CD4-positive, alpha-beta memory T cell (primary cell): ENCODE results near the gene GKAP1. TPM values are rescaled to one million over a fixed set of nuclear protein-coding genes. Genes with fewer than 3 reads are reported as not detected.

Experiments used
- CTCF ChIA-PET: fragments of 350-600 bp; sonication (Branson Sonifier 250); formaldehyde crosslinking; loops from one replicate; lab custom pipeline; 2021; ENCODE audit warnings: inconsistent platforms; ENCODE audit not compliant: partially characterized antibody; lab: Charles Lee
- POLR2A ChIA-PET: fragments of 350-600 bp; sonication (Branson Sonifier 250); formaldehyde crosslinking; loops from one replicate; lab custom pipeline; 2021; ENCODE audit not compliant: partially characterized antibody; lab: Charles Lee
- DNase-seq, 5 donors: peaks; one replicate each; pipeline versions ENCODE4 v3.0.0 to v3.0.0-alpha.2; 2020 to 2022; ENCODE audit warnings: mixed read lengths in 1 of 5
- H3K27ac ChIP-seq: one replicate; pipeline ENCODE4 v1.7.0; 2013; ENCODE audit warnings: low read depth, low read length
- H3K27me3 ChIP-seq: 2 replicates; pipeline ENCODE4 v1.7.0; 2013; ENCODE audit warnings: mild to moderate bottlenecking, low read length, moderate library complexity; ENCODE audit not compliant: insufficient read depth
- H3K36me3 ChIP-seq: 2 replicates; pipeline ENCODE4 v1.7.0; 2013; ENCODE audit warnings: mild to moderate bottlenecking, low read length, moderate library complexity; ENCODE audit not compliant: insufficient read depth
- H3K4me1 ChIP-seq: 2 replicates; pipeline ENCODE4 v1.7.0; 2013; ENCODE audit warnings: mild to moderate bottlenecking, low read length, moderate library complexity; ENCODE audit not compliant: insufficient read depth
- H3K4me3 ChIP-seq, 2 donors: one replicate each; pipeline ENCODE4 v1.7.0; 2013; ENCODE audit warnings: low read length in 2 of 2, mild to moderate bottlenecking in 1 of 2
- H3K9me3 ChIP-seq, 2 donors: one replicate each; pipeline ENCODE4 v1.7.0; 2013; ENCODE audit warnings: low read length in 2 of 2, control low read depth in 1 of 2; ENCODE audit not compliant: control insufficient read depth in 1 of 2
- H3K27ac Mint-ChIP-seq, 7 donors: one replicate each; pipeline ENCODE4 v1.8.0; 2020 to 2021; ENCODE audit warnings: mixed read lengths in 7 of 7, mild to moderate bottlenecking in 6 of 7, inconsistent platforms in 3 of 7, moderate library complexity in 3 of 7
- H3K27me3 Mint-ChIP-seq, 2 donors: one replicate each; pipeline ENCODE4 v1.8.0; 2020 to 2021; ENCODE audit warnings: mixed read lengths in 2 of 2
- H3K36me3 Mint-ChIP-seq, 2 donors: one replicate each; pipeline ENCODE4 v1.8.0; 2020 to 2021; ENCODE audit warnings: mixed read lengths in 2 of 2, inconsistent platforms in 1 of 2, mild to moderate bottlenecking in 1 of 2
- H3K4me1 Mint-ChIP-seq, 4 donors: one replicate each; pipeline ENCODE4 v1.8.0; 2020 to 2021; ENCODE audit warnings: mixed read lengths in 4 of 4, mild to moderate bottlenecking in 1 of 4
- H3K4me3 Mint-ChIP-seq, 8 donors: one replicate each; pipeline ENCODE4 v1.8.0; 2020 to 2021; ENCODE audit warnings: mixed read lengths in 8 of 8, mild to moderate bottlenecking in 7 of 8, moderate library complexity in 6 of 8, inconsistent platforms in 3 of 8
- H3K9me3 Mint-ChIP-seq, 8 donors: one replicate each; pipeline ENCODE4 v1.8.0; 2020 to 2021; ENCODE audit warnings: mixed read lengths in 8 of 8, mild to moderate bottlenecking in 5 of 8, inconsistent platforms in 3 of 8, moderate library complexity in 1 of 8
- intact Hi-C: fragments of 100-400 bp; cut with micrococcal nuclease; formaldehyde crosslinking; loops from one replicate; pipeline ENCODE4 v1.15.1; 2023
- polyA plus RNA-seq, 2 donors: library from polyadenylated mRNA; unstranded; fragments of 300-500 nt; fragmentation: Illumina TruSeq; gene quantifications; one replicate each; pipeline ENCODE4 v1.2.3, GENCODE V29; 2021
- total RNA-seq, 2 experiments: library from RNA; stranded (reverse); gene quantifications; one replicate each; pipeline ENCODE4 v1.2.3, GENCODE V29; 2021

The GKAP1 gene
- total and polyA plus RNA-seq, 4 experiments from 2014 or later, result 3.3 to 13.1 (median 9.0) TPM

GRCh38 chr9:83701769-83702168 is 115.8 kb downstream of the GKAP1 start:
- ChIA-PET POLR2A (no interaction called here), CTCF (interaction anchor here (2.7 kb wide), 1 partner anchor 81 kb away, joined by 8 read pairs; no protein-coding TSS in a partner anchor)
- Histone ChIP-seq H3K4me1 (peaks cover 88% of the 10 kb centered on the region), H3K27me3 (no peaks in the 10 kb centered on the region), H3K9me3 (no peaks in the 10 kb centered on the region), H3K4me3 (no peak overlapping the region), H3K27ac (no peak overlapping the region), H3K36me3 (no peaks in the 10 kb centered on the region)
- peak overlapping the region in 7 of 8 donors; percentile 1 to 51 (median 24) for H3K4me3 Mint-ChIP-seq
- intact Hi-C loops, result no loop called here
- no peaks in the 10 kb centered on the region for H3K9me3 Mint-ChIP-seq
- H3K27ac Mint-ChIP-seq, result peak overlapping the region in 4 of 7 donors; percentile 0 to 44 (median 5)
- peaks cover 5 to 16% of the 10 kb centered on the region in 2 donors for H3K36me3 Mint-ChIP-seq
- DNase-seq, result no peak
- peaks cover 54 to 83% (median 71%) of the 10 kb centered on the region in 4 donors for H3K4me1 Mint-ChIP-seq
- H3K27me3 Mint-ChIP-seq, result no peaks in the 10 kb centered on the region

GRCh38 chr9:83701286-83701685 is 116.3 kb downstream of the GKAP1 start:
- Histone ChIP-seq H3K4me1 (peaks cover 89% of the 10 kb centered on the region), H3K4me3 (no peak overlapping the region), H3K9me3 (no peaks in the 10 kb centered on the region), H3K27ac (no peak overlapping the region), H3K36me3 (no peaks in the 10 kb centered on the region), H3K27me3 (no peaks in the 10 kb centered on the region)
- peak overlapping the region in 4 of 8 donors; percentile 1 to 51 (median 42) for H3K4me3 Mint-ChIP-seq
- H3K27ac Mint-ChIP-seq, result no peak overlapping the region
- H3K9me3 Mint-ChIP-seq, result no peaks in the 10 kb centered on the region
- peaks cover 5 to 13% of the 10 kb centered on the region in 2 donors for H3K36me3 Mint-ChIP-seq
- DNase-seq, result no peak
- H3K27me3 Mint-ChIP-seq, result no peaks in the 10 kb centered on the region
- POLR2A ChIA-PET, result no interaction called here
- CTCF ChIA-PET, result interaction anchor here (2.7 kb wide), 1 partner anchor 80 kb away, joined by 8 read pairs; no protein-coding TSS in a partner anchor
- H3K4me1 Mint-ChIP-seq, result peaks cover 52 to 83% (median 69%) of the 10 kb centered on the region in 4 donors
- intact Hi-C loops, result no loop called here

- no peak overlapping the region for H3K4me3 ChIP-seq
- ChIA-PET CTCF (interaction anchor here (1.7 to 2.7 kb wide), 2 partner anchors 8 to 79 kb away, joined by 4 to 8 read pairs; partner anchors contain the start of gene UBQLN1), POLR2A (interaction anchor here (1.0 to 2.1 kb wide), 2 partner anchors 9 to 13 kb away, joined by 3 to 13 read pairs; partner anchors contain the start of gene UBQLN1)
- peaks cover 88% of the 10 kb centered on the region for H3K4me1 ChIP-seq
- Mint-ChIP-seq H3K4me3 (peak overlapping the region in 6 of 8 donors; percentile 15 to 71 (median 43)), H3K27ac (peak overlapping the region in 3 of 7 donors; percentile 1 to 40 (median 30)), H3K27me3 (no peaks in the 10 kb centered on the region), H3K9me3 (no peaks in the 10 kb centered on the region), H3K36me3 (peaks cover 0 to 8% of the 10 kb centered on the region in 2 donors), H3K4me1 (peaks cover 44 to 79% (median 63%) of the 10 kb centered on the region in 4 donors)
- no peak for DNase-seq
- no peak overlapping the region for H3K27ac ChIP-seq
- intact Hi-C loops, result no loop called here
- H3K9me3 ChIP-seq, result no peaks in the 10 kb centered on the region
- no peaks in the 10 kb centered on the region for H3K36me3 ChIP-seq
- no peaks in the 10 kb centered on the region for H3K27me3 ChIP-seq
Measured at GRCh38 chr9:83699615-83700014, 118.0 kb downstream of the GKAP1 start.

DNA sequence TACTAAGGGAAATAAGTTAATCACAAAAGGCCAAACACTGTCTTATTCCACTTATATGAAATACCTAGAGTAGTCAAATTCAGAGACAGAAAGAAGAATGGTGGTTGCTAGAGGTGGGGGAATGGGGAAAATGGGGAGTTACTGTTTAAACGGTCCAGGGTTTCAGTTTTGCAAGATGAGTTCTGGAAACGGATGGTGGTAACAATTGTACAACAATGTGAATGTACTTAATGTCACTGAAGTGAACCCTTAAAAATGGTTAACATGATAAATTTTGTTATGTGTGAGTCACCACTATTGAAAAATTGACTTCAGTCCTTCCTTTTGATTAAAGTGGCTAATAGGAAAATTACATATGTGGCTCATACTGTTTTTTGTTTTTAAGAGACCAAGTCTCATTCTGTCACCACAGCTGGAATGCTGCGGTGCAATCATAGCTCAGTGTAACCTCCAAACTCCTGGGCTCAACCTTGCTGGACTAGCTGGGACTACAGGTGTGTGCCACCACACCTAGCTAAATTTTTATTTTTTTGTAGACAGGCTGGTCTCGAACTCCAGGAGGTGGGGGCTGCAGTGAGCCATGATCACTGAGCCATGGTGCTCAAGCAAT is 118.5 kb downstream of the GKAP1 start:
- Histone ChIP-seq H3K27ac (no peak overlapping the region), H3K4me1 (peaks cover 88% of the 10 kb centered on the region), H3K4me3 (no peak overlapping the region), H3K27me3 (no peaks in the 10 kb centered on the region), H3K9me3 (no peaks in the 10 kb centered on the region), H3K36me3 (no peaks in the 10 kb centered on the region)
- Mint-ChIP-seq H3K36me3 (peaks cover 0 to 8% of the 10 kb centered on the region in 2 donors), H3K4me3 (peak overlapping the region in 7 of 8 donors; percentile 15 to 71 (median 46)), H3K9me3 (no peaks in the 10 kb centered on the region), H3K27me3 (no peaks in the 10 kb centered on the region), H3K4me1 (peaks cover 46 to 83% (median 63%) of the 10 kb centered on the region in 4 donors), H3K27ac (peak overlapping the region in 4 of 7 donors; percentile 1 to 55 (median 30))
- ChIA-PET POLR2A (interaction anchor here (1.0 to 2.1 kb wide), 2 partner anchors 9 to 12 kb away, joined by 3 to 13 read pairs; partner anchors contain the start of gene UBQLN1), CTCF (interaction anchor here (0.7 to 1.7 kb wide), 2 partner anchors 9 to 220 kb away, joined by 3 to 4 read pairs; partner anchors contain the start of gene UBQLN1)
- intact Hi-C loops, result no loop called here
- no peak for DNase-seq

DNA sequence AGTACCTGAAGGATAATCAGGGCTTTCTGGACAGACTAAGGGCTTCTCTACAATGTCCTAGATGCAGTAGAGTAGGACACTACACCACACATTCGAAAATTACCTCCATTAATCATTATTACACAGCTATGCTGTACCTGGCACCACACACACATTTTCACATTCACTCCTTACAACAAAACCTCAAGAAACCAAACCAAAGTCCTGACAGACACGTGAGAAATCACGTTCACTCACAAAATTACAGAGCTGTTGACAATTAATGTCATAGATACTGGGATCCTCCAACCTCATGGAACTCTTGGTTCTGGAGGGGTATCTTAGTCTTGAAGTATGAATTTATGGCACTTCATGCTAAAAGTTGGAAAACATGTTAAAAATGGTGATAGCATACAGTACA is 126.1 kb downstream of the GKAP1 start:
- H3K4me1 ChIP-seq, result peaks cover 94% of the 10 kb centered on the region

More for the DNA sequence above, 126.1 kb downstream of the GKAP1 start:
- Histone ChIP-seq H3K27ac (no peak overlapping the region), H3K9me3 (no peaks in the 10 kb centered on the region), H3K4me3 (no peak overlapping the region), H3K27me3 (no peaks in the 10 kb centered on the region), H3K36me3 (no peaks in the 10 kb centered on the region)
- Mint-ChIP-seq H3K4me1 (peaks cover 60 to 89% (median 75%) of the 10 kb centered on the region in 4 donors), H3K4me3 (peak overlapping the region in 6 of 8 donors; percentile 3 to 63 (median 20)), H3K27me3 (no peaks in the 10 kb centered on the region), H3K36me3 (peaks cover 0 to 2% of the 10 kb centered on the region in 2 donors), H3K9me3 (no peaks in the 10 kb centered on the region), H3K27ac (peak overlapping the region in 4 of 7 donors; percentile 22 to 85 (median 44))
- POLR2A ChIA-PET, result interaction anchor here (1.0 to 1.2 kb wide), 2 partner anchors 13 to 15 kb away, joined by 3 to 4 read pairs; no protein-coding TSS in a partner anchor
- DNase-seq, result no peak
- CTCF ChIA-PET, result interaction anchor here (1.0 kb wide), 1 partner anchor 624 kb away, joined by 3 read pairs; no protein-coding TSS in a partner anchor
- intact Hi-C loops, result no loop called here

Other genes with a start within 250 kb of the GKAP1 start
- 10 to 100 TPM; 10.1 to 10.2 TPM for gene IDNK, start 194.6 kb downstream of the GKAP1 start, total RNA-seq
- 10 to 100 TPM; 18.8 to 24.9 TPM for gene IDNK, start 194.6 kb downstream of the GKAP1 start, polyA plus RNA-seq
- gene UBQLN1, start 109.8 kb downstream of the GKAP1 start, total RNA-seq, result 100 to 1,000 TPM; 106 to 122 TPM
- gene UBQLN1, start 109.8 kb downstream of the GKAP1 start, polyA plus RNA-seq, result 10 to 100 TPM; 66.8 to 80.6 TPM
- gene KIF27, start 103.7 kb upstream of the GKAP1 start, total RNA-seq, result 1 to 10 TPM; 4.7 to 5.2 TPM
- gene KIF27, start 103.7 kb upstream of the GKAP1 start, polyA plus RNA-seq, result 1 to 10 TPM; 1.5 to 2.1 TPM
- 100 to 1,000 TPM; 539 to 562 TPM for gene HNRNPK, start 162.4 kb upstream of the GKAP1 start, total RNA-seq
- gene HNRNPK, start 162.4 kb upstream of the GKAP1 start, polyA plus RNA-seq, result 1,000 to 10,000 TPM in 1 of 2 donors, 100 to 1,000 TPM in 1; 898 to 1,109 TPM
- gene RMI1, start 163.0 kb upstream of the GKAP1 start, total RNA-seq, result 1 to 10 TPM; 6.7 to 7.3 TPM
- gene RMI1, start 163.0 kb upstream of the GKAP1 start, polyA plus RNA-seq, result 1 to 10 TPM; 5.6 to 6.3 TPM